Inflammatory macrophage treated with lipopolysaccharide for 1 hour (primary cell): ENCODE measurements around the gene COPG1.

Source experiments
- DNase-seq, 2 donors: peaks; one replicate each; pipeline ENCODE4 v3.0.0-alpha.2; 2020 to 2022

The COPG1 gene

DNA sequence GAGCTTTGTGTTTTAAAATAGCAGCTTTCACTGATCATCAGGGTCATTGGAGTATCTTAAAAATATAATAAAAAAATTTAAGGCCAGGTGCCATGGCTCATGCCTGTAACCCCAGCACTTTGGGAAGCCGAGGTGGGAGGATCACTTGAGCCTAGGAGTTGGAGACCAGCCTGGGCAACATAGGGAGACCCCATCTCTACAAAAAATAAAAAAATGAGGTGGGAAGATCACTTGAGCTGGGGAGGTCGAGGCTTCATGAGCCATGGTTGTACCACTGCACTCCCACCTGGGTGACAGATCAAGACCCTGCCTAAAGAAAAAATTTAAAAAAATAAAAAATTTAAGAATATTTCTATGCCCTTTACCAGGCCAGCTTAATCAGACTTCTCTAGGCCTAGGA is 30.8 kb downstream of the COPG1 start:
- DNase-seq, result no peak

DNA sequence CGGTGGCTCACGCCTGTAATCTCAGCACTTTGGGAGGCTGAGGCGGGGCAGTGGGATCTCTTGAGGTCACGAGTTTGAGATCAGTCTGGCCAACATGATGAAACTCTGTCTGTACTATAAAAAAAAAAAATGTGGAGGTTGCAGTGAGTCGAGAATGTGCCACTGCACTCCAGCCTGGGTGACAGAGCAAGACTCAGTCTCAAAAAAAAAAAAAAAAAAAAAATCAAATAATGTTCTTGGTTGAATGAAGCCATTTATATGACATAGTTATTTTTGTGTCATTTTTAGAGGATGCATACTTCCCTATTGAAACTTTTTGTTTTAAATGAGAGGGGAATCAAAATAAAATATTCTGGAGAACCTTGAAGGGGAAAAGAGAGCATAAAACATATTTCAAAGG is 32.3 kb downstream of the COPG1 start:
- DNase-seq, result peak in 1 of 2 donors; percentile 38

DNA sequence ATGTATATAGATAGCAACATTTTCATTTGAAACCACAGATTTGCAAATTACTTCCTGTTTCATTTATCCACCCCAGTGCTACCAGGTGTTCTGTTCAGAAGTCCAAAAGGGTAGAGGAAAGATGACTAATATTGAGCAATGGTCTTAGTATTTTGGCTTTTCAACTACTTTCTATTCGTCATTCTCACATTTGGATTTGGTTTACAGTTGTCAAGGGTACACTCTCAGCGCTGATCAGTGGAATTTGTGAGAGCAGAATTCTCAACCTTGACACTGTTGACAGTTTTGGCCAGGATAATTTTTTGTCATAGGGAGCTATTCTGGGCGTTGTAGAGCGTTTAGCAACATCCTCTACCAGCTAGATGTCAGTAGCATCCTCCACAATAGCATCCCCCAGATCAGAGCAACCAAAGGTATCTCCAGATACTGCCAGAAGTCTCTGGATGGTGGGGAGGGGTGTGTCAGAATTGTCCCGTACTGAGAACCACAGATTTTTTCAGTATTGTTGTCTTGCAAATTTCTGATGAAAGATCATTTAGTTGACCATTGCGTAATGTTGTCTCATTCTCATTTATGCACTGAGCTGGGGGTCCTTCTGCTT is 33.4 kb downstream of the COPG1 start:
- no peak for DNase-seq

GRCh38 chr3:129286081-129286480 is 36.7 kb downstream of the COPG1 start:
- no peak for DNase-seq

DNA sequence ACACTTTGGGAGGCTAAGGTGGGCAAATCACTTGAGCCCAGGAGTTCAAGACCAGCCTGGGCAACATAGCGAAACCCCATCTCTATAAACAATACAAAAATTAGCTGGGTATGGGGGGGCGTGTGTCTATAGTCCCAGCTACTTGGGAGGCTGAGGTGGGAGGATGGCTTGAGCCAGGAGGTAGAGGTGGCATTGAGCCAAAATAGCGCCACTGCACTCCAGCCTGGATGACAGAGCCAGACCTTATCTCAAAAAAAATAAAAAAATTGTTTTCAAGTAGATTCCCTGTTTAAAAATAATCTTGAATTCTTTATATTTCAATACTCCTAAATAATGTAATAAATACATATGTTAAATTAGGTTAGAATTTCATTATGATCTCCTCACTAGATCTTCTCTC is 39.0 kb downstream of the COPG1 start:
- DNase-seq, result no peak

DNA sequence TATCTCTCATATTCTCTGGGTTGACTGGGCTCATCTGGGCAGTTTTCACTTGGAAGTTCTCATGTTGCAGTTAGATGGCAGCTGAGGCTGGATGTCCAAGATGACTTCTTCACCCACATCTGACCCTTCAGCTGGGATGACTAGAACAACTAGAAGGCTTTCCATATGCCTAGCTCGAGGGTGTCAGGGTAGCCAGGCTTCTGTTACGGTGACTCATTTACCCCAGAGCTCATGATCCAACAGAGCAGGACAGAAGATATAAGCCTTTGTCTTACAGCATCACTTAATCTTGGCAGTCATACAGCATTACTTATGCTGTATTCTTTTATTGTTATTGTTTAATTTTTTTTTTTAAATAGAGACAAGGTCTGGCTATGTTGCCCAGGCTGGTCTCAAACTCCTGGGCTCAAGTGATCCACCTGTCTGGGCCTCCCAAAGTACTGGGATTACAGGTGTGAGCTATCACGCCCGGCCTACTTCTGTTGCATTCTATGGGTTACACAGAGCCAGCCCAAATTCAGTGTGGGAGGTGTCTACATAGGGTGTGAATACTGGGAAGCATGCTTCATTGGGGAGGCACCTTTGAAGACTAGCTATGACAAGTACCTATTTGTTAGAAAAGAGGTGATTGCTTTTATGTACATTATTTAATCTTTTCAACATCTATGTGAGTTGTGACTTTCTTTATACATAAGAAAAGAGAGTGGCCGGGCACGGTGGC is 40.0 kb downstream of the COPG1 start:
- DNase-seq, result no peak

DNA sequence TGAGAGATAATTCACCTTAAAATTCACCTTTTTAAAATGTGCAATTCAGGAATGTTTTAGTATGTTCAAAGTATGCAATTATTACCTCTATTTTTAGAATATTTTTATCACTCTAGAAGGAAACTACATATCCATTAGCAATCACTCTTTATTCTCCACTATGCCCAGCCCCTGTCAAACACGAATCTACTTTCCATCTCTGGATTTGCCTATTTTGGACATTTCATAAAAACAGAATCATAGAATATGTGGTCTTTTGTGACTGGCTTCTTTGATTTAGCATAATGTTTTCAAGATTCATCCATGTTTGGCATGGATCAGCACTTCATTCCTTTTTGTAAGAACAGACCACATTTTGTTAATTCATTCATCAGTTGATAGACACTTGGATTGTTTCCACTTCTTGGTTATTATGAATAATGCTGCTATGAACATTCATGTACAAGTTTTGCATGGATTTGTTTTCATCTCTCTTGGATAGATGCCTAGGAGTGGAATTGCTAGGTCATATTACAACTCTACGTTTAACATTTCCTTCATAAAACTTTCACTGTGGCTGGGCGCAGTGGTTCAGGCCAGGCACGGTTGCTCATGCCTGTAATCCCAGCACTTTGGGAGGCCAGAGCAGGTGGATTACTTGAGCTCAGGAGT is 42.0 kb downstream of the COPG1 start:
- DNase-seq, result no peak

- DNase-seq, result no peak
Measured at GRCh38 chr3:129295286-129295685, 45.9 kb downstream of the COPG1 start.

GRCh38 chr3:129304146-129304961 is 54.9 kb downstream of the COPG1 start:
- no peak for DNase-seq

GRCh38 chr3:129304962-129305222 is 55.5 kb downstream of the COPG1 start:
- DNase-seq, result no peak

DNA sequence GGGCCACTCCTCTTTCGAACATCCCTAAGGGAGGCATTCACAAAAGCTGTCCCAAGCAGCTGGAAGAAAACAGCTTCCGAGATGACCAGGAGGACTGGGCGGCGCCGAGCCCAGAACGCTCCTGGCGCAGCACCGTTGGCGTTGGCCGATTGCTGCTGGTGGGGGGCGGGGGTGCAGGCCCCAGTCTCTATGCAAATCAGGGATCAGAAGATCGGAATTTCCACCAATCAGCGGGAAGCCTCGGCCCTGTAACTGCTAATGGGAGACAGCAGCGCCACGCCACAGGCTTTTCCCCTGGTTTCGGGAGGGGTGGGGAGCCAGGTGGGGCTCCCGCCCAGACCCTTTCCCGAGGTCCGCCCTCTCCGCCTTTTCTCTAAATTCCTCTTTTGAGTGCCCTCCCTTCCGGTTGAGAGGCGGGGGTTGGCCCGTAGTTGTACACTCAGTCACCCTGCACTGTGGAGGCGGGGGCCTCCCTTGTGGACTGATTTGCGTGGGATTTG is 56.2 kb downstream of the COPG1 start:
- DNase-seq, result peak; percentile 92 to 98

DNA sequence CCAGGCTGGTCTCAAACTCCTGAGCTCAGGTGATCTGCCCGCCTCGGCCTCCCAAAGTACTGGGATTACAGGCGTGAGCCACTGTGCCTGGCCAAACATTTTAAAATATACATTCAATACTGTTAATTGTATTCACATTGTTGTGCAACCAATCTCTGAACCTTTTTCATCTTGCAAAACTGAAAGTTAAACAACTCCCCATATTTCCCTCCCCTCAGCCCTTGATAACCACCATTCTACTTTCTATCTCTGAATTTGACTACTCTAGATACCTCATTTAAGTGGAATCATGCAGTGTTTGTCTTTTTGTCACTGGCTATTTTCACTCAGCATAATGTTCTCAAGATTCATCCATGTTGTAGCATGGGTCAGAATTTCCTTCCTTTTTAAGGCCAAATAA is 59.2 kb downstream of the COPG1 start:
- no peak for DNase-seq

DNA sequence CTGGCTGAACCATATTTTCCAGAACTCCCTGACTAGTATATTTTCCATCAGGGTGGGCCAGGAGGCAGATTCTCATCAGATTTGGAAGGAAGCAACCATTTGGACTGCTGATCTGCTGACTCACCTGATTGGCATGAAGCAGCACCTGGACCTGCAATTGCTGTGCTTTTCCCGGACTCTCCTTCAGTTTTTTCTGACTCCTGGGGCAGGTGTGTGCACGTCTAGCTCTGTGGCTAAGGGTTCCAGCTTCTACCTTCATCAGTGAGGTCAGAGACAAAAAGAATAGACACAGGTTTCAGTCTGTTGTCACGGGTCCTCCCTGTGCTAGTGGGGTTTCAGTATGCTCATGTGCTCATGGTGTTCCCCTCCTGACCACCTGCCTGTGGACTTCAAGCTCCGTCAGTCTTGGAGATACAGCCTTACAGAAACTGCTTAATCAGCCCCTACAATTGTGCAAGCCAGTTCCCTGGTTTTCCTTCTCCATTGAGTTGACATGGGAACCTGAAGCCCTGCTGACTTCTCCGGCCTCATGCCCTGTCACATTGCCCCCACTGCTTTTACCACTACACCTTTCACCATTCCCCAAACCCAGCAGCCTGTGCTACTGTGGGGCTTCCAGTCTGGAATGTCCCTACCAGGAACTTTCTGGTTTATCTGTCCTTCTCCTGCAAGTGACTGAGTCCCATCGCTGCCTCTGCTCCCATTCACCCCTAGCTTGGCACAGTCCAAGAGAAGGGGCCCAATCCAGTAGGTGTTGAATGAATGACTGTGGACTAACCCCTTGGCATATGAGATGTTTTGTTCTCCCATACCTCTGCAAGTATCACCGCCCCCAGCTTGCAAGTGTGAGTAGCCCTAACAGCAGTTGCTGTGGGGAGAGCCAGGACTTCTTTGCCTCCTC is 61.0 kb downstream of the COPG1 start:
- peak in 1 of 2 donors; percentile 66 for DNase-seq

DNA sequence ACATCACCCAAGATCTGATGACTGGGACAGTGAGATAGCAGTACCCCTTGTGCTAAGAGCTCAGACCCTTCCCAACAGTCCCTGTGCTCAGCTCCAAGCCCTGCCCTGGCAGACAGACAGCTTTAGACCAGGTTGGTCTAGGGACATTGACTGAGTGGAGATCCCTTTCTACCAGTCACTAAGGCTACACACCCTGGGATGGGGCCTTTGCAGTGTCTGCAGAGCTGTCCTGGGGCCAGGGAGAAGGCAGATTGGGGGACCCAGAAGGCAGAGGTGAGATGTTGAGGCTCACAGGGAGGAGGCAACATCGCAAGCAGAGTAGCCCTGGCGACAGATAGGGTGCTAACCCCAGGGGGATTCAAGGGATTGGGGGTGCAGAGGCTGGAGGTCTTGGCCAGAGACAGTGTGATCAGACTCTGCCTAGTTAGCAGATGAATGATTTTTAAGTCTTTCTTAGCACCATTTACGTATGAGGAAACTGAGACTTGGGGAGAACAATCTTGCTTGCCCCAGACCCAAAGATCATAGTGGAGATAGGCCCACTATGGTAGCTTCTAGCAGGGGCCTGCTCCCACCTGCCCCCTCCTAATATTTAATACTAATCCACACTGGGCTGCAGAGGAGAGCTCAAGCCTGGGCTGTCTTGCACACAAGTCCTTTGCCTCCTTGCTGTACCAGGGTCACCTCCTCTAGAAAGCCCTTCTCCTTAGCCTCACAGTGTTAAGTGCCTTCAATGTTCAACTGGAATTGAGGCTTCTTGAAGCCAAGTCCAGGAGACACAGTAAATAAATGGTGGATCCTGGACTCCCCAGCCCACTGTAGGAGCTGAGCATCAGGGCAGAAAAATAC is 61.9 kb downstream of the COPG1 start:
- DNase-seq, result no peak

- DNase-seq, result no peak
Measured at GRCh38 chr3:129312021-129312639, 62.7 kb downstream of the COPG1 start.

DNA sequence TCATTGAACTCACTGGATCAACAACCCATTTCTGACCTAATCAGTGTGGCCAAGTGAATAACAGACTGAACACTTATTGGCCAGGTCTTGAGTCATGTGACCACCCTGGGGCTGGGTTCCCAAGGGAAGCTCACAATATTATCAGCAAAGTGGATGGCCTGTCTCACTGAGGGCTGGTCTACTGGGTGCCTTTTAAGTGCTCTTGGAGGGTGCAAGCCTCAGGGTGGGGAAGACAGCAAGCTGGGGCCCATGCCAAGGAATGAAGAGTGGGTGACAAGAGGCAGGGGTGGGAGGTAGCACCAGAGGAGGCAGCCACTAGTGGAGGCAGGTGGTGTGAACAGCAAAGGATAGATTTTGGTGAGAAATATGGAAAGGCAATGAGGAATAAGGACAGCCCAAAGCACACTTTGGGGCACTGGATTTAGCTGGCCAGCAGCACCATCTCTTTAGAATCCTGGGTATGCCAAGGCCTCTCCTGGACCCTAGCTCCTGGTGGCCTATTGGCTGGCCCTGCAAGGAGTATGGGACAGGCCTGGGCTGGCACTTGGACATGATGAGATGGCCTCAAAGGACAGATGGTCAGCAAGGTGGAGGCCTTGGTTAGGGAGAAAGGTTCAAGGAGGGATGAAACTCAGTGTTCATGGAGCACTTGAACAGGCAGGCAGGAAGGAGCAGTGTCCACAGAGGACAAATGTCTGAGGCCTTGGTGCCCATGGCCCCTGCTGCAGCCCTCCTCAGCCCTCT is 63.4 kb downstream of the COPG1 start:
- no peak for DNase-seq

- no peak for DNase-seq
Measured at GRCh38 chr3:129313415-129313664, 63.9 kb downstream of the COPG1 start.

GRCh38 chr3:129313665-129314385 is 64.4 kb downstream of the COPG1 start:
- no peak for DNase-seq

GRCh38 chr3:129314386-129315222 is 65.2 kb downstream of the COPG1 start:
- peak; percentile 60 to 69 for DNase-seq
